Activated CD4-positive, alpha-beta T cell treated with anti-CD3 and anti-CD28 coated beads for 4 hours (primary cell): ENCODE measurements around the gene GINM1.
A peak's percentile ranks its signal among the peaks of the same experiment; 100 is the strongest.

ENCODE experiments used
- DNase-seq, 2 donors: peaks; one replicate each; pipeline ENCODE4 v3.0.0-alpha.2; 2020

GINM1 gene, protein sequence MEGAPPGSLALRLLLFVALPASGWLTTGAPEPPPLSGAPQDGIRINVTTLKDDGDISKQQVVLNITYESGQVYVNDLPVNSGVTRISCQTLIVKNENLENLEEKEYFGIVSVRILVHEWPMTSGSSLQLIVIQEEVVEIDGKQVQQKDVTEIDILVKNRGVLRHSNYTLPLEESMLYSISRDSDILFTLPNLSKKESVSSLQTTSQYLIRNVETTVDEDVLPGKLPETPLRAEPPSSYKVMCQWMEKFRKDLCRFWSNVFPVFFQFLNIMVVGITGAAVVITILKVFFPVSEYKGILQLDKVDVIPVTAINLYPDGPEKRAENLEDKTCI

DNA sequence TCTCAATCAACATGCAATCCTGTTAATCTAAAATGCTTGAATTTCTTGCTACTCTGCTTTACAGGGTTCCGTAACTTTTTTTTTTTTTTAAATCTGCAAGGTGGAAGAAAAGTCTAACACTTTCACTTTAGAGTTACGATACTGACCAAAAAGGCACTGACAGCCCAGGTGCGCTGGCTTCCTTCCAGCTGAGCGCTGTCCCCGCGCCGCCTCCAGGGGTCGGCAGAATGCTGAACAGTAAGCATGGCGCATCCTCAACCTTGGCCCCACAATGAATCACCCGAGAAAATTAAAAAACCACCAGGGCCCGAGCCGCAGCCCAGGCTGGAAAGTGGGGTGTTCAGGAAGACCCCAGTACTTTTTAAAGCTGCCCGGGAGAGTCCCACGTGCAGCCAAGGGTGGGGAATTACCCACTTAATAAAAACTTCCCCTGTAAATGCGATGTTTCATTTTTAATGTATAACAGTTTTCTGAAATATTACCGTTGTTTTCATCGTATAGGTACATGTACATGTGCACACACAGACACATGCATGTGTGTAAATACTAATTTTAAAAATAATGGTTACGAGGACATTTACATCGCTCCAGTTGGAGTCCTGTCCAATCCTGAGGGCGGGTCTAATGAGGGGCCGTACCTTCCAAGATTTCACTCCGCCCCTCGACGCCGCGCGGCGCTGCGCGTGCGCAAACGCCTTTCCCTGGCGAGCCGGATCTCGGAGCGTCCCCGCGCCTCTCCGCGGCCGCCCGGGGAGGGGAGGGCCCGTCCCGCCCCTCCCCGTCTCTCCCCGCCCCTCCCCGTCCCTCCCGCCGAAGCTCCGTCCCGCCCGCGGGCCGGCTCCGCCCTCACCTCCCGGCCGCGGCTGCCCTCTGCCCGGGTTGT lies at the start of gene GINM1:
Gene GINM1 (plus strand): TSS at position 849 of the 883 bp plus-strand sequence. CDS start 40 bp downstream, outside the sequence.
- DNase-seq, result peak; percentile 90 to 95

DNA sequence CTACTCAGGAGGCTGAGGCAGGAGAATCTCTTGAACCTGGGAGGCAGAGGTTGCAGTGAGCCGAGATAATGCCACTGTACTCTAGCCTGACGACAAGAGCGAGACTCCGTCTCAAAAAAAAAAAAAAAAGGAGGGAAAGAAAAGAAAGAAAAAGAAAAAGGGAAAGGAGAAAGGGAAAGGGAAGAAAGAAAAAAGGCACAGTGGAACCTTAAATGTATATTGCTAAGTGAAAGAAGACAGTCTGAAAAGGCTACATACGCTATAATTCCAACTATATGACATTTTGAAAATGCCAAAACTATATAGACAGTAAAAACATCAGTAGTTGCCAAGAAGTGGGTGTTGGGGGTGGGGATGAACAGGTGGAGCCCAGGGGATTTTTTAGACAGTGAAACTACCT lies 36.5 kb upstream of the GINM1 start:
- no peak for DNase-seq

DNA sequence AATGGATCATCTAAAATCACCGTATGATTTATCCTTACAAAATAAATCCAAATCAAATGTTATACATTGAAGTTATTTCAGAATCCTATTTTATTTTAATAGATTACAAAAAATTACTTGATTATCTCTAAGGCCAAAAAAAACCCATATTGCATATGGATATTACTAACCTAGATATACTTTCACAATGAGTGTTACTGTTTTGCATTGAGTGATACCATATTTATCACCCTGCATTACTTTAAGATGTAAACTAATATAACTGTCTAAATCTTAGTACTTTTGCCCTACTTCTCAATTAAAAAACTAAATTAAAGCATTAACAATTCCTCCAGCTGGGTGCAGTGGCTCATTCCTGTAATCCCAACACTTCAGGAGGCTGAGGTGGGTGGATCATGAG lies 31.4 kb upstream of the GINM1 start:
- no peak for DNase-seq

DNA sequence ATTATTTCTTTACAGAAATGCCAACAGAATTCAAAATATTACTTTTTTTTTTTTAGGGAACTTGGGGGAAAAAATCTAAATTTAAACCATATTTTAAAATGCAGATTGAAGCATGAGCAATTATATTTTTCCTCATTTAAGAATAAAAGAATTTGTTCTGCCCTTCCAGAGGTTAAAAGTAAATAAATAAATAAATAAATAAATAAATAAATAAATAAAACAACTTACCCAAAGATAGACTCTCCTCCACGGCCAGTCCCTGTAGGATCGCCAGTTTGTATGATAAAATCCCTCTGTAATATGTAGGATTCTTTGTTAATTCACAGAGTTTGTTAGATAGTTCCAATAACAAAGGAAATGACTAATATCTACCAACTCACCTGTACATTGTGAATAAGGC lies 25.0 kb upstream of the GINM1 start:
- no peak for DNase-seq

DNA sequence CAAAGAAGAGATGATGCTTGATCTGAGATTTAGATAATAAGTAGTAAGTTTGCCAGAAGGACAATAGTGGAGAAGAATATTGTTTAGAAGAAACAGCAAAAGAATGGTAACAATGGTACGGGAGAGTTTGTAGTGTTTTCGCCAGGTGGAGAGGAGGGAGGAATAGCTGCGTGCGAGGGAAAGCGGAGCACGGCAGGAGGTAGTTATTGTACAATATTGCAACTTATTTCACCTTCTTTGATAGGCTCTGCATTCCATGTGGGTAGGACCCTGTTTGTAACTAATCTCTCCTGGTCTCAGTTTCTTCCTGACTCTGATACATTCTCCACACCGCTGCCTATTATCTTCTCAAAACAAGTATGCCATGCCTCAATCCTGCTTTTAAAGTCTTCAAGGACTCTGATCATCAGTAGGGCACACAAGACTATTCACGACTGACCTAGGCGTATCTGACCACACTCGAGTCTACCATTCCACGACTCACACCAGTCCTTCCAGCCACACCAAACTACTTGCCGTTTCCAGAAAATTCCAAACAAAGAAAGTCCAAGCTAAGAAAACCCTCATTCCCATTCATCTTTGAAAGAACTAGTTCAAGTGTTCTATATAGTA lies 21.4 kb upstream of the GINM1 start:
- no peak for DNase-seq

DNA sequence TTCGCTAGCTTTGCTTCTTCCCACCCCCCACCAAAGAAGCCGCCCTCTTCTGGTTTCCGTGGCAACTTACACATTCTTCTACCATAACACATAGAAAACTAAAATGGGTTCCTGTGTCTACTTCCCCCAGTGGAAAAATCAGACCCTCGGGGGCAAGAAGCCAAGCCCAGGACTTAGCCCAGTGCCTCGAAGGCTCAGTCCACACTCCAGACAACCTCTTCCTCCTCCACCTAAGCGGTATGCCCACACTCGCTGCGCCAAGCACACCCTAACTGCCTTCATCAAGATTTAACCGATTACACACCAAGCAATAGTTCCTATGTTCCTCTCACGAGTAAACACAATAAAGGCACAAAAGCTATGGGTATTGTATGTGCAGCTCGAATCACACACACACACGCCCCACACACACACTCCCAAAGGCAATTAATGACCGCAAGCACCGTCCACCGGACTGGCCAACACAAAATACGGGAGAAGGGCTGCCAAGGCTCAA lies 20.9 kb upstream of the GINM1 start:
- peak; percentile 53 for DNase-seq

DNA sequence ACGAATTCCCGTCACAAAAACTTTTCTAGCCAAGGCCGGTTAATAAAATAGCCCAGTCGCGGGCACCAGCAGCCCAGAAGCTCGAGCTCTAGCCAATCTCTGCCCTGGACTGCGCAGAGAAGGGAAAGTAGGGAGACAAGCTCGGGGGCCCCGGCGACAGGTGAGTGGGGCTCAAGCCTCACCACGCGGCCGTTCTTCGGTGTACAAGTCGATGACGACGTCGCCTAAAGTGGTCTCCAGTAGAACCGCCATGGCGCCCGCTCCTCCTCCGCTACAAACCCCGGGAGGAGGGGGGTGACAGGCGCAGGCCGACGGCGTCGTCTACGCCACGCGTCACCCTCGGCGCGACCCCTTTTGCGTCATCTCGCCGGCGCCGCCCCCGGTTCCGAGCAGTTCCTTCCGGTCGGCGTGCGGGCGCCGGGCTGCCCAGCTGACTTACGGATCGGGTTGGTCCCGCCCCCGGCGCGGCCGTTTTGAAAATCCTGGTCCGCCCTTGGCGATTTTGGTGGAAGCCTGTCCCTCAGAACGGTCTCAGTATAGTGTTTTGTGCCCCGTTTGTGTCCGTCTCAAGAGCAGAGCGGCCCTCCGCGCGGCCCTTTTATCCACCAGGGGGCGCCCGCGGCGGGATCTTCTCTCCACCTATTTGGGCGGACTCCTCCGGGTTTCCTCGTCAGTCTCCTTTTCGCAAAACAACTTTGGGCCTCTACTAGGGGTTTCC lies 20.3 kb upstream of the GINM1 start, which contains the start of gene PPIL4:
Gene PPIL4 (minus strand): TSS at position 290 of the 718 bp plus-strand sequence. CDS start 38 bp downstream, at position 252.
- peak; percentile 96 for DNase-seq

DNA sequence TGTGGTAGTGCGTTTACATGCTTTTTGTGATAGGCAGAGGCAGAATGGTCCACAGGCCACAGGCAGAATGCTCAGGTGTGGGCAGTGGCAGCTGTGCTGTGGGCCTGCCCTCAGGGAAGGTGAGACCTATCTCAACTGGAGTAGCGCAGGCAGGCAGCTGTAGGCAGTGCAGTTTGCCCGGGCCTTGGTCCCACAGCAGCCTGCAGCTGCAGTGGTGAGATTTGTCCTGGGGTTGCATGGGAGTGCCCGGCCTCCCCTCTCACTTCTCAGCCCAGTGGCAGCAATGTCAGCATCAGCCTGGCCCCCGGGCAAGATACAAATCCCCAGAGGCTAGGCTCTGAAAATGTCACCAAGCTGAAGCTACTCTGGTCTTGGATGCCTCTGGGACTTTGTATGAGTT lies 14.3 kb upstream of the GINM1 start:
- no peak for DNase-seq

DNA sequence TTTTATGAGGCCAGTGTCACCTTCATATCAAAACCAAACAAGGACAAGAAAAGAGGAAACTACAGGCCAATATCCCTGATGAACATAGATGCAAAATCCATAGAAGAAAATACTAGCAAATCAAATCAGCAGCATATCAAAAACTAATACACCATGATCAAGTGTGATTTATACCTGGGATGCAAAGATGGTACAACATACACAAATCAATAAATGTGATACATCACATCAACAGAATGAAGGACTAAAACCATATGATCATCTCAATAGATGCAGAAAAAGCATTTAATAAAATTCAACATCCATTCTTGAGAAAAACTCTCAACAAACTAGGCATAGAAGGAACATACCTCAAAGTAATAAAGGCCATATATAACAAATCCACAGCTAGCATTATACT lies 8.1 kb upstream of the GINM1 start:
- no peak for DNase-seq

DNA sequence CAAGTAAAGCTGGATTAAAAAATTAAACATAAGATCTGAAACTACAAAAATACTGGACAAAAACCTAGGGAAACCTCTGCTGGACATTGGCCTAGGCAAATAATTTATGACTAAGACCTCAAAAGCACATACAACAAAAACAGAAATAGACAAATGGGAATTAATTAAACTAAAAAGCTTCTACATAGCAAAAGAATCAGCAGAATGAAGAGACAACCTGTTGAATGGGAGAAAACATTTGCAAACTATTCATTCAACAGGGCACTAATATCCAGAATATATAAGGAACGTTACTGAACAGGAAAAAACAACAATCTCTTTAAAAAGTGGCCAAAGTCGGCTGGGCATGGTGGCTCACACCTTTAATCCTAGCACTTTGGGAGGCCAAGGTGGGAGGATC lies 6.8 kb upstream of the GINM1 start:
- DNase-seq, result no peak

DNA sequence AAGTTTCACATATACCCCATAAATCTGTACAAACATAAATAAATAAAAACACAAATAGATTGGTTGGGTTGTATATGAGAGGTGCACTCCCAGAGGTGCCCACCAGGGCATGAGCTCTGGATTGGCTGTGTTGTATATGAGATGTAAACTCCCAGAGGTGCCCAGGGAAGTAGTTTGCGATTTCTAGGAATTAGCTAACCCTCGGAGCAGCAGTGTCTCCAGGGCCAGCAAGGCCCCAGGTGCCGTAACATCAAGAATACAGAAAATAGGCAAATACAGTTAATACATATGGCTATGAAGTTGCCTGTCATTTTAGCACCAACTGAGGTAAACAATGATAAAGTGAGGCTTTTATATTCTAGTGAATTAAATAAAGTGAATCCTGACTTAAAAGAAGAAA lies 5.4 kb upstream of the GINM1 start:
- DNase-seq, result no peak

DNA sequence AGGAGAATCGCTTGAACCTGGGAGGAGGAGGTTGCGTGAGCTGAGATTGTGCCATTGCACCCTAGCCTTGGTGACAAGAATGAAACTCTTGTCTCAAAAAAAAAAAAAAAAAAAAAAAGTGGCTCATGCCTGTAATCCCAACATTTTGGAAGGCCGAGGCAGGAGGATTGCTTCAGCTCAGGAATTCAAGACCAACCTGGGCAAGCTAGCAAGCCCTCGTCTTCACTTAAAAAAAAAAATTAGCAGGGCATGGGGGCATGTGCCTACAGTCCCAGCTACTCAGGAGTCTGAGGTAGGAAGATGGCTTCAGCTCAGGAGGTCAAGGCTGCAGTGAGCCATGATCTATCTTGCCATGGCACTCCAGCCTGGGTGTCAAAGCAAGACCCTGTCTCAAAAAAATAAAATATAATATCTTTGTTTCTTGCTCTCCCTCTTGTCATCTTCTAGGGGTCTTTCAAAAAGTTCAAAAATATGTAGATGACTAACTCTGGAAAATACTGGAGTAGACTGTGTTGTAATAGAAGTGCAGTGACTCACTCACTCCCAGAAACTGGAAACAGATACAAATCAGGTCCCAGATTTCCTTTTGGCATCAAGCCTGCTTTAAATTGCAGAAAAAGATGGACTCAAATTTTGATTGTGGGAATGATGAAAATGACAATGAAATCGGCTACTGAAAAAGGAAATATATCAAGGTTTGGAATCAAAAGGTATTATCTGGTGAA lies 2.8 kb upstream of the GINM1 start:
- DNase-seq, result no peak

DNA sequence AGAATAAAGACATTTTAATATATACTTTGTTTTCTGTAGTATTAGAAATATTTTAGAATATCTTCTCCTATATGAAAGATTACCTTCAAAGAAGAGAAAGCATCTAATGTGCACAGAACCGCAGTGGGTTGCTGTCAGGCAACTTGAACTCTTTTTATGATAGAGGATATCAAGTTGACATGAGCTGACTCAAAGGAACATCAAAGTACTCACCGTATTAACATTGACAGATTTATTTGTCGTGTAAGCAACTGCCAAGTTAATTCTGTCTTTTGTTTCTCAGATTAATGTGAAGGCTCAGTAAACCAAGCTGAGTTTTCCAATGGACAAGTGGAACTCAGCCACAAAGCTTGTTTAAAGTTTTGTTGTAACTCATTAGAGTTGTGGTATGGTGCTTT lies 2.2 kb upstream of the GINM1 start:
- no peak for DNase-seq

DNA sequence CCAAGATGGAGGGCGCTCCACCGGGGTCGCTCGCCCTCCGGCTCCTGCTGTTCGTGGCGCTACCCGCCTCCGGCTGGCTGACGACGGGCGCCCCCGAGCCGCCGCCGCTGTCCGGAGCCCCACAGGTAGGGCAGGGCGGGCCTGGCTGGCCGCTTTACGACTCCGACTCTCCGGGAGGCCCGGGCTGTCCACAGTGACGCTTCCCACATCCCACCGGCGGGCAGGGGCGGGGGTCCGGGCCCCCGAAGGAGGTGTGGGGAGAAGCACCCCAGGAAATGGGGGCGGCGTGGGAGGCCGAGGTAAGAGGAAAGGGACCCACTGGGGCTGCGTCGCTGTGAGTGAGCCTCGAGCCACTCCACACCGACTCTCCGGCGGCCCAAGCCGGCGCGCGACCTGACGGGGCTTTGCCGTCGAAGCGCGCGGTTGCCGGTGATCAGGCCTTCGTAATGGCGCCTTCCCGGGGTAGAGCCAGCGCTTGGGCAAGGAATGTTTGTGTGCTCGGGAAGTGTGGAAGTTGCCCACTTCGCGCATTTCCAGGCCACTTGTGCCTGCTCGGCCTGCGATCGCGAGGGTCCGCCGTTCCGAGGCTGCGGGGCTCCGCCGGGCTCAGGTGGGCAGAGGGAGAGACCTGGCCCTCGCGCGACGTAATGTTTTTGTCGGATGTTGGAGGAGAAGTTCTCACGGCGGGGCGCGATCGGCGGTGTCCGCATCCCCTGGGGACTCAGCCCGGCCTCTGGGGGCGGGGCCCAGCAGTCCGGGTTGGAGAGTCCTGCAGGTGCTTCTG lies 427 bp downstream of the GINM1 start:
- peak; percentile 59 to 74 for DNase-seq

DNA sequence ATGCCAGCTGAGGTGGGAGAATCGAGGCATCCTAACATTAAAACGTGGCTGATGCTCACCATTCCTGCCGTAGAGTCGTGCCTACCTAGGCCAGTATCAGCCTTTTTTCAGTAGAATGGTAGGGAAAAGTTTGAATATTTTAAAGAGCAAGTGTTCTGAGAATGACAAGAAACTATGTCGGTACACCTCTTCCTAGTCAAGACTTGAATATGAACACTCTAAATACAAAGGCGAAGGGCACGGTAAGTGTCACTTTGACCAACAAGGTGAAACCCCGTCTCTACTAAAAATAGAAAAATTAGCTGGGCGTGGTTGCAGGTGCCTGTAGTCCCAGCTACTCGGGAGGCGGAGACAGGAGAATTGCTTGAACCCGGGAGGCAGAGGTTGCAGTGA lies 1.0 kb downstream of the GINM1 start:
- no peak for DNase-seq

DNA sequence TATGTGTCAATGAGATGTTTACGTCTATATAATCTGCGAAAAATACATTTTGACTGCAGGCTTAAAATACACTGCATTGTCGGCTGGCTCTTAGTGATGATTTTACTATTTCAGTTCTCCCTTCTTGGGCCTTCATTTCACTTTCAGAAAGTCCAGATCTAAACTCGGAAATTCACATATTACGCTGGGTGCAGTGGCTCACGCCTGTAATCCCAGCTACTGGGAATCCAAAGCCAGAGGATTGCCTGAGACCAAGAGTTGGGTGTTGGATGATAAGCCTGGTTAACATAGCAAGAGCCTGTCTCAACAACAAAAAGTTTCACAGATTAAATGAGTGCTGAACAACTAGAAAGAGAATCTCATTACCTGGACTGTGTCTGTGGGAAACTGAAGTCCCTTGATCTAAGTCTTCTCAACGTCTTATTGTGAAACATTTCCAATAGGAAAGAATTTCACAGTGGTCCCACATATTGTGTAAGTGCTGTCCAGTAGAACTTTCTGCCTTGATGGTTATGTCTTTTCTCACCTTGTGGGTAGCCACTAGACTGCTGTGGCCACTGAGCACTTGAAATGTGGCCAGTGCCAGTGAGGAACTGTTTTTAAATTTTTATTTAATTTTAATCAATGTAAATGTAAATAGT lies 1.9 kb downstream of the GINM1 start:
- no peak for DNase-seq

DNA sequence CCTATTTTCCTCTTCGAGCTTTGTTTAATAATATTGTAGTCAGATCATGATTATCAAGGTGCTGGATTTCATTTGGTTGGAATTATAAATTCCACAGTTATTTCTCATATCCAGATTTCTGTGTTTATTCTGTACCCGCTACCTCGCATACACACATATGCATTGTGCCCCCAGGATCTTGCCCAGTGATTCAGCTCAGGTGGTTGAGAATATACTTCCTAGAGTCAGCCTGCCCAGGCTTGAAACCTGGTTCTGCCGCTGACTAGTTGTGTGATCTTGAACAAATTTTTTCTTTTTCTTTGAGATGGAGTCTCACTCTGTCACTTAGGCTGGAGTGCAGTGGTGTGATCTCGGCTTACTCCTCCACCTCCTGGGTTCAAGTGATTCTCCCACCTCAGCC lies 14.7 kb downstream of the GINM1 start:
- no peak for DNase-seq

DNA sequence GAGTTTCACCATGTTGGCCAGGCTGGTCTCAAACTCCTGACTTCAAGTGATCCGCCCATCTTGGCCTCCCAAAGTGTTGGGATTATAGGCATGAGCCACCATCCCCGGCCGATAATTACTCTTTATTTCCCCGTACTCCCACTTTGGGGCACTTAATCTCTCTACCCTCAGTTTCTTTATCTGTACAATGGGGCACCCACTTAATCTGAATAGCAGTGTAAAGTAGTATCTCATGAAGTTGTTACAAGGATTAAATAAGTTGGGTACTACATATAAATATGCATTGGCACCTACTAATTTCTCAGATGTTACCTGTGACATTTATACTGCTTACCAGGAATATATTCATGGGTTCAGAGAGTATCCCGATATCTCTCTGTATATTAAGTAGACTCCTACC lies 15.2 kb downstream of the GINM1 start:
- no peak for DNase-seq

DNA sequence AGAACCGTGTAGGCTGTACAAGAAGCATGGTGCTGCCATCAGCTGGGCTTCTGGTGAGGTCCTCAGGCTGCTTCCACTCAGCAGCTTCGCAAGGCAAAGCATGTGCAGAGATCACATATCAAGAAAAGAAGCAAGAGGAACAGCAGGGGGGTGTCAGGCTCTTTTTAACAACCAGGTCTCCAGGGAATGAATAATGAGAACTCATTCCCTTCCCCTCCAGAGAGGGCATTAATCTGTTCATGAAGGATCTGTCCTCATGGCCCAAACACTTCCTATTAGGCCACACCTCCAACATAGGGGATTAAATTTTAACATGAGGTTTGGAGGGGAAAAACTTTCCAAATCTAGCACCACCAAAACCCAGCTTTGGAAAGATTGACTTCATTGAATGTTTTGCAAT lies 20.0 kb downstream of the GINM1 start:
- DNase-seq, result no peak

DNA sequence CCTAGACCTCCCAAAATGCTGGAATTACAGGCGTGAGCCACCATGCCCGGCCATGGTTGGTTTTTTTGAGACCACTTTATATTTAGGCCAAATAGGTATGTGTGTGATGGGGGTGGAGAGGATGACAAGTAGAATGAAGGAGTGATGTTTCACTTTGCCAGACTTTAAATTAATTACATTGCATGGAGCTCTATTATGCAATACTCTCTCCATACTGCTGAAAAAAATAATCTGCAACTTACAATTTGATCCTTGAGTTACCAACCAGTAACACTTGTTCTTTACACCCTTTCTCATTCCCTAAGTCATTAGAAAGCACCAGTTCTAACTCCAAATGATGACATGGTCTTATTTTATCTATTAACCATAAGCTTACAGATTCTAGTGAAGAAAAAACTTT lies 26.8 kb downstream of the GINM1 start:
- no peak for DNase-seq

DNA sequence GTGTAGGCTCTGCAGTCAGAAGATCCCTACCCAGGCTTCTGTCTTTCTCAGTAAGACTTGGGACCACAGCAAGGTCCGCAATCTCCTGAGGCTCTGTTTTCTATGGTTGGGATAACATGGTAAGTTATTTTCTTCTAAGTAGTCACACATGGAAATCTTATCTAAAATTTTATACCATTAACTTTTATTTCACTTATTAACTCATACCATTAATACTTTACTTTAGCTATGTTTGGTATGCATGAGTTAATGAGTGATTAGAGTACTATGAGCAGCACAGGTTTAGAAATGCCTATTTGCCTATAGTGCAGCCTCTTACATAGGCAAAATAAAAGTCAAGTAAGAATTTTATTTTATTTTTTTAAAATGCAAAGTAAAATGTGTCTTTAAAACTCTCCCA lies 27.2 kb downstream of the GINM1 start:
- no peak for DNase-seq
